Stimulated activated CD4-positive, alpha-beta T cell treated with anti-CD3 and anti-CD28 coated beads, Interleukin-1b, Interleukin-23, amount 100 ng/mL, for 48 hours (primary cell): ENCODE results near the gene ACVR1.
A peak's percentile ranks its signal among the peaks of the same experiment; 100 is the strongest.
"Not testable (repeated sequence)": the region's sequence is repeated elsewhere in the genome, so short reads cannot be mapped to it uniquely, and the experiment has no call there.

Experiments
- DNase-seq: peaks from one replicate; pipeline ENCODE4 v3.0.0-alpha.2; 2020

Gene ACVR1

GRCh38 chr2:157787364-157787938 lies 88.7 kb downstream of the ACVR1 start:
- DNase-seq, result no peak

GRCh38 chr2:157786663-157787363 lies 89.3 kb downstream of the ACVR1 start:
- DNase-seq, result no peak

- DNase-seq, result no peak
These were observed 90.1 kb downstream of the ACVR1 start for GRCh38 chr2:157785866-157786662.

GRCh38 chr2:157785200-157785599 lies 90.9 kb downstream of the ACVR1 start:
- DNase-seq, result no peak

- DNase-seq, result no peak
These were observed 91.3 kb downstream of the ACVR1 start for GRCh38 chr2:157784823-157785175.

GRCh38 chr2:157784169-157784822 lies 91.8 kb downstream of the ACVR1 start:
- peak; percentile 7 for DNase-seq

- no peak for DNase-seq
These were observed 92.9 kb downstream of the ACVR1 start for GRCh38 chr2:157783245-157783644.

GRCh38 chr2:157782057-157782845 lies 93.9 kb downstream of the ACVR1 start:
- peak; percentile 14 for DNase-seq

- no peak for DNase-seq
These were observed 95.9 kb downstream of the ACVR1 start for GRCh38 chr2:157780211-157780610.

- no peak for DNase-seq
These were observed 96.3 kb downstream of the ACVR1 start for GRCh38 chr2:157779794-157780193.

GRCh38 chr2:157777427-157777826 lies 98.7 kb downstream of the ACVR1 start:
- DNase-seq, result peak; percentile 19

- no peak for DNase-seq
These were observed 104.9 kb downstream of the ACVR1 start for GRCh38 chr2:157771234-157771633.

- no peak for DNase-seq
These were observed 106.3 kb downstream of the ACVR1 start for GRCh38 chr2:157769856-157770255.

- DNase-seq, result no peak
These were observed 111.7 kb downstream of the ACVR1 start for GRCh38 chr2:157764386-157764785.

- no peak for DNase-seq
These were observed 114.6 kb downstream of the ACVR1 start for GRCh38 chr2:157761520-157761919.

- DNase-seq, result no peak
These were observed 115.2 kb downstream of the ACVR1 start for GRCh38 chr2:157760949-157761348.

GRCh38 chr2:157759855-157760254 lies 116.3 kb downstream of the ACVR1 start:
- DNase-seq, result no peak

- no peak for DNase-seq
These were observed 117.5 kb downstream of the ACVR1 start for GRCh38 chr2:157758586-157758985.

- no peak for DNase-seq
These were observed 118.6 kb downstream of the ACVR1 start for GRCh38 chr2:157757500-157757899.

- not testable (repeated sequence) for DNase-seq
These were observed 119.7 kb downstream of the ACVR1 start for GRCh38 chr2:157756447-157756846.

GRCh38 chr2:157751462-157752058 lies 124.6 kb downstream of the ACVR1 start:
- DNase-seq, result peak; percentile 22

GRCh38 chr2:157749684-157750083 lies 126.4 kb downstream of the ACVR1 start:
- DNase-seq, result no peak
